Fibroblast of lung (primary cell): ENCODE measurements around the gene EML1.

ENCODE experiments used
- CTCF ChIP-seq, 2 donors: IDR thresholded peaks in 1 of 2; conservative IDR thresholded peaks in 1 of 2; 1 replicate in 1 of 2; 2 replicates in 1 of 2; pipeline ENCODE4 v1.5.1; 2011 to 2012; ENCODE audit warnings: low read length in 2 of 2, control low read depth in 1 of 2, inconsistent platforms in 1 of 2, low read depth in 1 of 2, mild to moderate bottlenecking in 1 of 2
- EZH2 ChIP-seq: IDR thresholded peaks from 2 replicates; pipeline ENCODE4 v1.5.1; 2012; ENCODE audit warnings: low read length, control low read depth, mild to moderate bottlenecking; ENCODE audit errors: missing control alignments

- TF ChIP-seq CTCF (conservative IDR thresholded peaks at IDR 0.05 in 1 of 2, IDR thresholded peaks at IDR 0.05 in 1 of 2; ENCODE audit: low read depth in 1 of 2, low read length in 2 of 2) (no peak), EZH2 (no peak)
Observed at GRCh38 chr14:99764222-99764706, 28.9 kb upstream of the EML1 start.
